Measurements from ENCODE around the gene PARP15.

- TF ChIP-seq CTCF (IDR thresholded peaks at IDR 0.05) (no peak), POLR2A (IDR thresholded peaks at IDR 0.05) (no peak), EP300 (IDR thresholded peaks at IDR 0.05) (no peak)
Observed at GRCh38 chr3:122557356-122557755, 20.1 kb upstream of the PARP15 start.
